Measurements from ENCODE around the gene AAR2. TPM values are rescaled to one million over a fixed set of nuclear protein-coding genes. Genes with fewer than 3 reads are reported as not detected.

AAR2 gene
- total and polyA plus RNA-seq, 5 donors: 14.1 to 16.8 (median 15.8) TPM

DNA sequence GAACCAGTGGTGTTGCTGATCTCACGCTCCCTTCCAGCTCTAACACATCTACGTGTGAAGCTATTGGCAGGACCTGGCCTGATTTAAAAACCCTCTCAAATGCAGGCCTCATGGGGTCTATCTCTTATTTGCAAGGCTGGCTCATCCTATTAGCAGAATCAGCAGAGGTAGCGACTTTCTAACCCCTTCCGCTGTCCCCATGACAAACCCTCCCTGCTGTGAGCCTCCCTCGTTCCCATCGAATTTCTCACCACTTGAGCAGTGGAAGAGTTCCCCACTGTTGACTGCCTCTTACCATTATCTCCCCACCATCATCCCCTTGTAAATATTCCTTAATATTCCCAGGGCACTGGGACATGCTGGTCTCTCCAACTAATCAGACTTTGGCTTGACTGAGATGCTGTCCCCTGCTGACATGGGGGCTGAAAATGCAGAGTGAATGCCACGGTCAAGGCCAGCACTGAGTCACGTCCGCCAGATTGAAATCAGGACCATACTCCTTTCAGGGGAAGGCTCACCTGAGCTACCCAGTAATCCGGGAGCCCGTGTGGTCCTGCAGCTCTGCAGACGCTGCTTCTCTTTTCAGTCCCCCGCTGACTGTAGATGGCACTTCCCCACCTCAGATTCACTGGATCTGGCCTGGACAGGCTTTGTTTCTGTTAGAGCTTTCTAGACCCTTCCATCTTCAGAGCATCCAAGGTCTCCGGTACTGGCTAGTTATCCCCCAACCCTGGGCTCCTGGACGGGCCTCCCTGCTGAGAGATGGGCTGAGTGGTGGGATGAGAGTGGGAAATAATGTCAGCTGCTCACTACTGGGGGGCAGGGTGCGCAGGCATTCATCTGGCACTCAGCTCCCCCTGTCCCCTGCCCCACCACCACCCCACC, 23.1 kb downstream of the AAR2 start:
- no peak for DNase-seq
- intact Hi-C loops (cut with DNase I): no loop called here
- ATAC-seq: no peak
- no peaks in the 10 kb centered on the region for H3K9me3 ChIP-seq (ENCODE audit: control insufficient read depth, low read length)
- H3K4me3 ChIP-seq (ENCODE audit: low read length): no peak overlapping the region
- H3K27ac ChIP-seq (ENCODE audit: low read length): no peak overlapping the region
- H3K27me3 ChIP-seq (ENCODE audit: control insufficient read depth, insufficient read depth): no peaks in the 10 kb centered on the region
- no peaks in the 10 kb centered on the region for H3K4me1 ChIP-seq (ENCODE audit: control insufficient read depth, insufficient read depth, low read length)
- 52% methylated on average over 16 of the region's 16 CpGs for WGBS

DNA sequence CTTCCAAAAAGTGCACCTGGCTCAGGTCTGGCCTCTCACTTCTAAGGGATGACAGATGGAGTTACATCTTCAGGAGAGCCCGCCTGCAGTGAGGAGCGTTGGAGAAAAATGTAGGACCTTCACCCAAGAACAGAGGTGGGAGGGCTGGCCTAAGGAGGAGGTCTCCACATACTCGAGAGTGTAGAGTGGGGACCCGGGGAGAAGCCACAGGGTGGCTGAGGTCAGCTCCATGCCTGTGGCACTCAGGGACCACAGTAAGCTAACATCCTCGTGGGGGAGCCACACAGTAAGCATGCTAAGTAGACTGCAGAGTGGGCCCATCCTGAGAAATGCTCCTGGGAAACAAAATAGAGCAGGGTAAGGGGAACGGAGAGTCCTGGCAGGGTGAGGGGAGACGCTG, 24.0 kb downstream of the AAR2 start:
- Histone ChIP-seq H3K27me3 (ENCODE audit: control insufficient read depth, insufficient read depth) (no peaks in the 10 kb centered on the region), H3K4me3 (ENCODE audit: low read length) (no peak overlapping the region), H3K9me3 (ENCODE audit: control insufficient read depth, low read length) (no peaks in the 10 kb centered on the region), H3K27ac (ENCODE audit: low read length) (no peak overlapping the region), H3K4me1 (ENCODE audit: control insufficient read depth, insufficient read depth, low read length) (no peaks in the 10 kb centered on the region)
- ATAC-seq: no peak
- 56% methylated on average over 7 of the region's 7 CpGs for WGBS
- DNase-seq: no peak
- intact Hi-C loops (cut with DNase I): no loop called here

DNA sequence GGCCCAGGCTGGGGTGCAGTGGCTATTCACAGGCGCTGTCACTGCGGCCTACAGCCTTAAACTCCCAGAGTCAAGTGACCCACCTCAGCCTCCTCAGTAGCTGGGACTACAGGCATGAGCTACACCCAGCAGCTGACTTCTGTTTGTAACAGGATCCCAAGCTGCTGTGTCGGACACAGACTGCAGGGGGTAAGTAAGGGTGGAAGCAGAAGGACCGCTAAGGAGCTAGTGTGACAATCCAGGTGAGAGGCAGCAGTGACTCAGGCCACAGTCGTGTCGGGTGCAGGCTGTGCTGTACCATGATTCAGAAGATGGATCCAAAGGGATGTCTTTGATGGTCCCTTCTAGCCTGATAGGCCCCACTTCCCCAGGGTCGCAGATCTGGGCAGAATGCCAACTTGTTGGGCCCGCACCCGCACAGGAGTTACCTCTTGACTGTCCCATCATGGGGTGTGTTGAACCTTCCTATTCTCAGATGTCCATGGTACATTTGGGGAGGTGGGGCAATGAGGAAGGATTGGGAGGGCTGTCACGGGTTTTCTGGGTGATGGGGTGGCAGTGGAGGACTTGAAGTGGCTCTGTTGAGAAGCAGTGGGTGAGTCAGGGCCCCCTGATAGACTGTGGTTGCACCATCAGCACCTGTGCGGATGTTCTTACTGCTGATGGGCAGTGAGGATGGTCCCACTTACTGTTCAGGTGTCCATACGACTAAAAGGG, 25.3 kb downstream of the AAR2 start:
- intact Hi-C loops (cut with DNase I): no loop called here
- no peak for ATAC-seq
- no peak overlapping the region for H3K27ac ChIP-seq (ENCODE audit: low read length)
- no peak overlapping the region for H3K4me3 ChIP-seq (ENCODE audit: low read length)
- DNase-seq: no peak
- no peaks in the 10 kb centered on the region for H3K9me3 ChIP-seq (ENCODE audit: control insufficient read depth, low read length)
- 79% methylated on average over 12 of the region's 12 CpGs for WGBS
- H3K4me1 ChIP-seq (ENCODE audit: control insufficient read depth, insufficient read depth, low read length): no peaks in the 10 kb centered on the region
- no peaks in the 10 kb centered on the region for H3K27me3 ChIP-seq (ENCODE audit: control insufficient read depth, insufficient read depth)

DNA sequence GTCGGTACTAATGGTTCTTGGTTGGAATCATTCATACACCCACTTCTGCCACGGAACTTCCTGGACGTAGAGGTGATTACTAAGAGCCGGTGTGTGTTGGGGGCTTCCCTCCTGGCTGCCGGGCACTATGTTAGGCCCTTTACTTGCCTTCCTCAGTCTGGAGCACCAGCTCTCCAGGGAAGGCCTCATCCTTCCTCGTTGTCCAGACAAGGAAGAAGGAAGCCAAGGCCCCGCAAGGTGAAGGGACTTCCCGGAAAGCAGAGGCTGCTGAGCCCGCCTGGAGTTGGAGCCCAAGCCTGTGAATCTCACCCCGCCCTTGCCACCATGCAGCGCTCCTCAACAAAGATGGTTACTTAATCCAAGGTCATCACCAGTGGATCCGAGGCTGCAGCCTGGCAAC, 26.2 kb downstream of the AAR2 start:
- Histone ChIP-seq H3K4me1 (ENCODE audit: control insufficient read depth, insufficient read depth, low read length) (no peaks in the 10 kb centered on the region), H3K27ac (ENCODE audit: low read length) (no peak overlapping the region), H3K9me3 (ENCODE audit: control insufficient read depth, low read length) (no peaks in the 10 kb centered on the region), H3K27me3 (ENCODE audit: control insufficient read depth, insufficient read depth) (no peaks in the 10 kb centered on the region), H3K4me3 (ENCODE audit: low read length) (no peak overlapping the region)
- no peak for ATAC-seq
- WGBS: 82% methylated on average over 12 of the region's 12 CpGs
- intact Hi-C loops (cut with DNase I): no loop called here
- DNase-seq: no peak

DNA sequence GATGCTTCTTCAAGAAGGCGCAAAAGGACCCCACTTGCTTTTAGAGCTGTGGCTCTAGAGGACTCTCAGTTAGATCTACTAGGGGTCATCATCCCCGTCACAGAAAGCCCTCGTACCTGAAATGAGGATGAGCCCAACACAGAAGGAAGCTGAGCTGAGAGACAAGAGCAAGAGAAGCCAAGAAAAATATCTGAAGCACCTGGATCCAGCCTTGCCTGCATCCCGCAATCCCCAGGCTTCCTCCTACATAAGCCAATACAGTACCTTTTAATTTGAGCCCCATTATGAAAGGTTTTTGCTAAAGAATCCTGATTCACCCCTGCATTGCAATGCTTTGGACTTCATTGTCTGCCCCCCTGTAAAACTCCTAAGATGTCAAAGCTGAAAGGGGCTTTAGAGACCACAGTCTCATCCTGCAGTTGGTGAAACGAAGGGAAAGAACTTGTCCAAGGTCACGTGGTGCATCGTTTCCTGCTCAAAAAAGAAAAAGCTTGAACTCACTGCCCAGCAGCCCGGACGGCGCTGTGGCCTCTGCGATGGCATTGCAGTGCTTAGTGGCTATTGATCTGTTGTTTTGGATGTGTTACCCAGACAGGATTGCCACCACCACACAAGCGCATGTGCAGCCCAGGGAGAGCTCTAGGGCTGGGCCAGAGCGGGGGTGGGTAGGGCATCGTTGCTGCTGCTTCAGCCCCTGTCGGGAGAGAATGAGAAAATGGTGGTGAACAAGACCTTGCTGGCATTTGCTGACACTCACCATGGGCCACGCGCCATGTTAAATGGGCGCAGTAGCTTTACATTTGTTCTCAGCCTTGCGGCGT, 28.4 kb downstream of the AAR2 start:
- Histone ChIP-seq H3K27me3 (ENCODE audit: control insufficient read depth, insufficient read depth) (no peaks in the 10 kb centered on the region), H3K9me3 (ENCODE audit: control insufficient read depth, low read length) (no peaks in the 10 kb centered on the region), H3K27ac (ENCODE audit: low read length) (no peak overlapping the region), H3K4me1 (ENCODE audit: control insufficient read depth, insufficient read depth, low read length) (no peaks in the 10 kb centered on the region), H3K4me3 (ENCODE audit: low read length) (no peak overlapping the region)
- WGBS: 86% methylated on average over 20 of the region's 20 CpGs
- DNase-seq: no peak
- ATAC-seq: no peak
- intact Hi-C loops (cut with DNase I): no loop called here

DNA sequence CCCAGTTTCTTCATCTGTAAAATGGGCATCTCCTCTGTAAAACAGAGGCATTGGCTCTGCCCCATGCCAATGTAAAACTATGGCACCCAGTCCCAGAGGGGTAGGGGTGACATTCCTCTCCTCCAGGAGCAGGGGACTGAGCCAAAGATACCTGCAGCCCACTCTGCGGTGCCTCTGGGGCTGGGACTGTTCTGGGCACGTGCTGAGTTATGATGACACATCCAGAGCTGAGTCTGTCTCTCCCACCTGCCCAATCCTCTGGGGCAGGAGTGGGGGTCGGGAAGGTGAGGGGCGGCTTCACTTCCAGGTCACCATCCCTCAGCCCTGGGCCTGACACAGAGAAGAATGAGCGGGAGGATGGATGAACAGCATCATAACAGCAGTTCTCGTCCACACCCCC, 29.9 kb downstream of the AAR2 start:
- Histone ChIP-seq H3K27ac (ENCODE audit: low read length) (no peak overlapping the region), H3K27me3 (ENCODE audit: control insufficient read depth, insufficient read depth) (no peaks in the 10 kb centered on the region), H3K4me1 (ENCODE audit: control insufficient read depth, insufficient read depth, low read length) (no peaks in the 10 kb centered on the region), H3K9me3 (ENCODE audit: control insufficient read depth, low read length) (no peaks in the 10 kb centered on the region), H3K4me3 (ENCODE audit: low read length) (no peak overlapping the region)
- 83% methylated on average over 6 of the region's 6 CpGs for WGBS
- DNase-seq (no peak), ATAC-seq (no peak)
- intact Hi-C loops (cut with DNase I): no loop called here

DNA sequence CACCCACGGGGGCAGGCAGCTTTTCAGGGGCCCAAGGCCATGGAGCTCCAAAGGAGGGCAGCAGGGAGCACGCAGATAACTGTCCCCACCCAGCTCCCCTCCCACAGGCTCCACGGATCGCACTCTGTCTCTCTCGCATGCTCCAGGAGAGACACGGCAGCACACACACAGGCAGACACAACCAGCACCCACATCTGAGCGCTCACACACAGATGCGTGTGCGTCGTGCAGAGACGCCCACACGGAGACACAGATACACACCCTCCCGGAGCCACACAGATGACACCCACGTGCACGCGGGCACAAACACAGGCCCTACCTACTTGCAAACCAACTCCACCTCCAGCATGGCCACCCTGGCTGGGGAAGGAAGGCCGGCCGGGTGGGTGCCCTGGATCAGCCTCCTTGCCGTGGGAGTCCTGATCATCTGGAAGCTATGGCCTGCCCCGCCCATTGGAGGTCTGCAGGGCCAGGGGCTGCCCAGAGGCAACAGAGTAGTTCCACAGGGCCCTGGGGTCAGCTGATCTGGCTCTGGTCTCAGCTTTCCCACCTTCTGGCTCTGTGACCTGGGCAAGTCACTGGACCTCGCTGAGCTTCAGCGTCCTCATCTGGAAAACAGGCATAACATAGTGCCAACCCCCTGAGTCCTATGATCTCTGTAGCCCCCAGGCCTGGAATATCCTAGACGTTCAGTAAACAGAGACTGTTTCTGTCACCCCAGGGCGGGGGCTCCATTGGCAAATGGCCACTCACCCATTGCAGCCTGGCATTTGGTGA, 31.5 kb downstream of the AAR2 start:
- Histone ChIP-seq H3K9me3 (ENCODE audit: control insufficient read depth, low read length) (no peaks in the 10 kb centered on the region), H3K4me1 (ENCODE audit: control insufficient read depth, insufficient read depth, low read length) (no peaks in the 10 kb centered on the region), H3K27me3 (ENCODE audit: control insufficient read depth, insufficient read depth) (no peaks in the 10 kb centered on the region), H3K27ac (ENCODE audit: low read length) (no peak overlapping the region), H3K4me3 (ENCODE audit: low read length) (no peak overlapping the region)
- intact Hi-C loops (cut with DNase I): no loop called here
- ATAC-seq (no peak), DNase-seq (no peak)
- 76% methylated on average over 24 of the region's 24 CpGs for WGBS

DNA sequence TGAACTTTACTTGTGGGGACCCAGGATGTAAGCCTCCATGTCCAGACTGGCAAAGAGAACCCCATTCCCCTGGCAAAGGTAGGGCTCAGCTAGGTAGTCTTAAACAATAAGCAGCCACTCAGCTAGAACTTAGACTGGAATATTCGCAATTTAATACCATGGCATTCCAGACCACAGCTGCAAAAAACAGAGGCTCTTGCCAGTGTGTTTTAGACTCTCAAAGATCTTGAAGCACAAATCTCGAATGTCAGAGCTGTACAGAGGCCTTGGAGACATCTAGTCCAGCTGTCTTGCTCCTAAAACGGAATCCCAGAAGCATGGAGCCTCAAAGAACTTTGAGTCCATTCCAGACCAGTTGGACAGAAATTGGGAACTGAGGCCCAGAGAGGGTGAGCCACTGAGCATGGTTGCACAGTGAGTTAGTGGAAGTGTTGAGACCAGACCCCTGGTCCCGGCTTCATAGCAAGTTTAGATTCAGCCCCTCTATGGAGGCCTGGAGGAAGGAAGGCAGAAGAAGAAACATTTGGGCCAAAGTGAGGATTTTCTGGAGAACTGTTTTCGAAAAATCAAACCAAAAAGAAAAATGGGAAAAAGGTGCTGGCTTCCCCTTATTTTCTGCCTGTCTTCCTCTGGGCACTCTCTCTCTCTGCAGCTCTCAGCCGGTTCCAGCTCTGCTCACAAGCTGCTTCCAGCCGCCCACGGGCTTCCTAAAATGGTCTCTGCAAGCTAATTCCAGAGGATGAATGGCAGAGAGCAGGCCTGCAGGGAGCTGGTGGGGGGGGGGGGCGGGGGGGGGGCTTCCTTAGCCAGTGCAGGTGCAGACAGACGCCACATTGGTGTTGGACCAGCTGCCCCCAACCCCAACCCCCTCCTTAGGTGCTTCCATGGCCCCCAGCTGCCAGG, 32.4 kb downstream of the AAR2 start:
- DNase-seq (no peak), ATAC-seq (no peak)
- Histone ChIP-seq H3K4me1 (ENCODE audit: control insufficient read depth, insufficient read depth, low read length) (no peaks in the 10 kb centered on the region), H3K9me3 (ENCODE audit: control insufficient read depth, low read length) (no peaks in the 10 kb centered on the region), H3K27me3 (ENCODE audit: control insufficient read depth, insufficient read depth) (no peaks in the 10 kb centered on the region), H3K4me3 (ENCODE audit: low read length) (no peak overlapping the region), H3K27ac (ENCODE audit: low read length) (no peak overlapping the region)
- intact Hi-C loops (cut with DNase I): no loop called here
- 52% methylated on average over 10 of the region's 10 CpGs for WGBS

DNA sequence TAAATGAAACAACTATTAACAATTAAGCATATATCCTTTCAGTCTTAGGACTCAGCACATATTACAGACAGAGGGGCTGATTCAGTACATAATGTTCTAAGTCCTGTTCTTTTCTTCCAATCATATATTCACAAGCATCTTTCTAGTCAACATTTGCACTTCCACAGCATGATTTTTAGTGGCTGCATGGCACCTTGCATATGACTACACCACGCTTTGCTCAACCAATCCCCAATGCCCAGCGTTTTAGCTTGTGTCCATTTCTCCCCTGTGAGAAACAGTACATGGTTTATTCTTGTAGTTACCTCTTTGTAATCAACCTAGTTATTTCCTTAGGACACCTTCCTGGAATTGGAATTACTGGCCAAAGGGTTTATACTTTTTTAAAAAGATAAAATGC, 33.2 kb downstream of the AAR2 start:
- 82% methylated on average over 2 of the region's 2 CpGs for WGBS
- intact Hi-C loops (cut with DNase I): no loop called here
- Histone ChIP-seq H3K4me1 (ENCODE audit: control insufficient read depth, insufficient read depth, low read length) (no peaks in the 10 kb centered on the region), H3K4me3 (ENCODE audit: low read length) (no peak overlapping the region), H3K9me3 (ENCODE audit: control insufficient read depth, low read length) (no peaks in the 10 kb centered on the region), H3K27me3 (ENCODE audit: control insufficient read depth, insufficient read depth) (no peaks in the 10 kb centered on the region), H3K27ac (ENCODE audit: low read length) (no peak overlapping the region)
- ATAC-seq (no peak), DNase-seq (no peak)
